ENCODE results near the gene TRIM17. TPM values are rescaled to one million over a fixed set of nuclear protein-coding genes. Genes with fewer than 3 reads are reported as not detected.

TRIM17 gene
- total RNA-seq, 2 experiments from 2014 or later: 1.5 to 1.6 TPM

GRCh38 chr1:228372183-228373003 lies 44.3 kb downstream of the TRIM17 start:
- intact Hi-C loops (cut with micrococcal nuclease): no loop called here
- Mint-ChIP-seq H3K27ac (no peak overlapping the region), H3K4me1 (ENCODE audit: low read depth) (no peaks in the 10 kb centered on the region), H3K9me3 (no peaks in the 10 kb centered on the region), H3K27me3 (no peaks in the 10 kb centered on the region), H3K36me3 (no peaks in the 10 kb centered on the region), H3K4me3 (no peak overlapping the region)
- no peak for DNase-seq
- ChIA-PET POLR2A (no interaction called here), CTCF (no interaction called here)

DNA sequence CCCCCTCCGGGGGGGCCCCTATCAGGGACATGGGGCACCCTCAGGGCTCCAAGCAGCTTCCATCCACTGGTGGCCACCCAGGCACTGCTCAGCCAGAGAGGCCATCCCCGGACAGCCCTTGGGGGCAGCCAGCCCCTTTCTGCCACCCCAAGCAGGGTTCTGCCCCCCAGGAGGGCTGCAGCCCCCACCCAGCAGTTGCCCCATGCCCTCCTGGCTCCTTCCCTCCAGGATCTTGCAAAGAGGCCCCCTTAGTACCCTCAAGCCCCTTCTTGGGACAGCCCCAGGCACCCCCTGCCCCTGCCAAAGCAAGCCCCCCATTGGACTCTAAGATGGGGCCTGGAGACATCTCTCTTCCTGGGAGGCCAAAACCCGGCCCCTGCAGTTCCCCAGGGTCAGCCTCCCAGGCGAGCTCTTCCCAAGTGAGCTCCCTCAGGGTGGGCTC lies 44.9 kb downstream of the TRIM17 start:
- Mint-ChIP-seq H3K9me3 (no peaks in the 10 kb centered on the region), H3K27me3 (no peaks in the 10 kb centered on the region), H3K4me3 (no peak overlapping the region), H3K4me1 (ENCODE audit: low read depth) (no peaks in the 10 kb centered on the region), H3K27ac (no peak overlapping the region), H3K36me3 (no peaks in the 10 kb centered on the region)
- ChIA-PET POLR2A (no interaction called here), CTCF (no interaction called here)
- DNase-seq: no peak
- intact Hi-C loops (cut with micrococcal nuclease): no loop called here

DNA sequence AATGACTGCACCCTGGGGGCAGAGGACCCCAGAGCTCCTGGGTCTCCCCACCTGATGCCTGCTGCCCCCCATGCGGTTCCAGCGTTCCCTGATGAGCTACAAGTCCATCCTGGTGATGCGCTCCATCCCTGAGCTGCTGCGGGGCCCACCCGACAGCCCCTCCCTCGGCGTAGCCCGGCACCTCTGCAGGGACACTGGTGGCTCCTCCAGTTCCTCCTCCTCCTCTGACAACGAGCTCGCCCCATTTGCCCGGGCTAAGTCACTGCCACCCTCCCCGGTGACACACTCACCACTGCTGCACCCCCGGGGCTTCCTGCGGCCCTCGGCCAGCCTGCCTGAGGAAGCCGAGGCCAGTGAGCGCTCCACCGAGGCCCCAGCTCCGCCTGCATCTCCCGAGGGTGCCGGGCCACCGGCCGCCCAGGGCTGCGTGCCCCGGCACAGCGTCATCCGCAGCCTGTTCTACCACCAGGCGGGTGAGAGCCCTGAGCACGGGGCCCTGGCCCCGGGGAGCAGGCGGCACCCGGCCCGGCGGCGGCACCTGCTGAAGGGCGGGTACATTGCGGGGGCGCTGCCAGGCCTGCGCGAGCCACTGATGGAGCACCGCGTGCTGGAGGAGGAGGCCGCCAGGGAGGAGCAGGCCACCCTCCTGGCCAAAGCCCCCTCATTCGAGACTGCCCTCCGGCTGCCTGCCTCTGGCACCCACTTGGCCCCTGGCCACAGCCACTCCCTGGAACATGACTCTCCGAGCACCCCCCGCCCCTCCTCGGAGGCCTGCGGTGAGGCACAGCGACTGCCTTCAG lies 45.5 kb downstream of the TRIM17 start:
- no peaks in the 10 kb centered on the region for H3K27me3 Mint-ChIP-seq
- DNase-seq: no peak
- H3K4me1 Mint-ChIP-seq (ENCODE audit: low read depth): no peaks in the 10 kb centered on the region
- CTCF ChIA-PET: no interaction called here
- no peak overlapping the region for H3K4me3 Mint-ChIP-seq
- no peak overlapping the region for H3K27ac Mint-ChIP-seq
- no peaks in the 10 kb centered on the region for H3K9me3 Mint-ChIP-seq
- intact Hi-C loops (cut with micrococcal nuclease): no loop called here
- H3K36me3 Mint-ChIP-seq: no peaks in the 10 kb centered on the region
- POLR2A ChIA-PET: interaction anchor here (1.3 kb wide), 1 partner anchor 33 kb away, joined by 3 read pairs; no protein-coding TSS in a partner anchor

GRCh38 chr1:228370439-228370940 lies 46.2 kb downstream of the TRIM17 start:
- intact Hi-C loops (cut with micrococcal nuclease): no loop called here

GRCh38 chr1:228369608-228370438 lies 46.8 kb downstream of the TRIM17 start:
- CTCF ChIA-PET: no interaction called here
- no peak overlapping the region for H3K4me3 Mint-ChIP-seq
- no peak overlapping the region for H3K27ac Mint-ChIP-seq
- intact Hi-C loops (cut with micrococcal nuclease): no loop called here
- no peaks in the 10 kb centered on the region for H3K9me3 Mint-ChIP-seq
- H3K27me3 Mint-ChIP-seq: no peaks in the 10 kb centered on the region
- no peak for DNase-seq
- POLR2A ChIA-PET: interaction anchor here (1.3 kb wide), 1 partner anchor 35 kb away, joined by 3 read pairs; no protein-coding TSS in a partner anchor
- H3K4me1 Mint-ChIP-seq (ENCODE audit: low read depth): no peaks in the 10 kb centered on the region
- H3K36me3 Mint-ChIP-seq: no peaks in the 10 kb centered on the region

More at GRCh38 chr1:228370439-228370940, 46.2 kb downstream of the TRIM17 start:
- CTCF ChIA-PET: no interaction called here
- Mint-ChIP-seq H3K9me3 (no peaks in the 10 kb centered on the region), H3K27ac (no peak overlapping the region), H3K36me3 (no peaks in the 10 kb centered on the region), H3K4me3 (no peak overlapping the region), H3K4me1 (ENCODE audit: low read depth) (no peaks in the 10 kb centered on the region), H3K27me3 (no peaks in the 10 kb centered on the region)
- no peak for DNase-seq
- POLR2A ChIA-PET: interaction anchor here (1.3 kb wide), 1 partner anchor 34 kb away, joined by 3 read pairs; no protein-coding TSS in a partner anchor

- DNase-seq: no peak
- intact Hi-C loops (cut with micrococcal nuclease): no loop called here
- Mint-ChIP-seq H3K27me3 (no peaks in the 10 kb centered on the region), H3K9me3 (no peaks in the 10 kb centered on the region), H3K4me1 (ENCODE audit: low read depth) (no peaks in the 10 kb centered on the region), H3K4me3 (no peak overlapping the region), H3K27ac (no peak overlapping the region), H3K36me3 (no peaks in the 10 kb centered on the region)
- ChIA-PET CTCF (no interaction called here), POLR2A (no interaction called here)
Measured at GRCh38 chr1:228368801-228369607, 47.7 kb downstream of the TRIM17 start.

GRCh38 chr1:228367798-228368791 lies 48.6 kb downstream of the TRIM17 start:
- H3K9me3 Mint-ChIP-seq: no peaks in the 10 kb centered on the region
- intact Hi-C loops (cut with micrococcal nuclease): no loop called here
- H3K4me3 Mint-ChIP-seq: no peak overlapping the region
- POLR2A ChIA-PET: no interaction called here
- DNase-seq: no peak
- H3K4me1 Mint-ChIP-seq (ENCODE audit: low read depth): no peaks in the 10 kb centered on the region
- no peaks in the 10 kb centered on the region for H3K27me3 Mint-ChIP-seq
- H3K36me3 Mint-ChIP-seq: no peaks in the 10 kb centered on the region
- H3K27ac Mint-ChIP-seq: no peak overlapping the region
- CTCF ChIA-PET: no interaction called here

DNA sequence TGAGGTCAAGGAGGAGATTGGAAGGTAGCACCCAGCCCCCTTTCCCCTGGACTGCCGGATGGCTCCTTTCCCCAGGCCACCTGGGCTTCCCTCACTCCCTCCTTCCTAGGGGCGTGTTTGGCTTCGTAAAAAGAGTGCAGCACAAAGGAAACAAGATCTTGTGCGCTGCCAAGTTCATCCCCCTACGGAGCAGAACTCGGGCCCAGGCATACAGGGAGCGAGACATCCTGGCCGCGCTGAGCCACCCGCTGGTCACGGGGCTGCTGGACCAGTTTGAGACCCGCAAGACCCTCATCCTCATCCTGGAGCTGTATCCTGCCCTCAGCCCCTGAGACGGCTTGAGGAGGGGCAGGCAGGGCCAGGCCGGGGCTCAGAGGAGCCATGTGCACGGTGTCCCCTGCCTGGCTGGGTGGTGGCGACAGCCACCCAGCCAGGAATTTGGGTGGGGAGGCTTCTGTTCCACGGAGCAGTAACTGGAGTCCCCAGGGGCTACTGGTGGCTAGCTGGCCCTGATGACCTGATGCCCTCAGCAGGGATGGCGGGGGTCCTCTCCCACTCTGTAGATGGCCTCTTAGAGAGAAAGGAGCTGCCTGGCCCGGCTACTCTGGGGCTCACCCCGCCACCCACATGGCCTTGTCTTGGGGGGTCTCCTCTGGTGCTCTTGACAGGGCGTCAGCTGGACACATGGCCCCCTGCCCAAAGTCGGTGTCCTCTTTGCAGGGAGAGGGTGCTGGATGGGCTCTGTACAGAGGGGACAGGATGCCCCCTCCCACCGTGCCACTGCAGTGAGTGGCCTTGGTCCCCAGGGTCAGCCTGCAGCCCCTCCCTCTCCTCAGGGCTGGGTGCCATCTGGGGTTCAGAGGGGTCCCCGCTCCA lies 49.6 kb downstream of the TRIM17 start:
- H3K4me1 Mint-ChIP-seq (ENCODE audit: low read depth): no peaks in the 10 kb centered on the region
- H3K27me3 Mint-ChIP-seq: no peaks in the 10 kb centered on the region
- no peaks in the 10 kb centered on the region for H3K36me3 Mint-ChIP-seq
- H3K9me3 Mint-ChIP-seq: no peaks in the 10 kb centered on the region
- no peak for DNase-seq
- ChIA-PET CTCF (no interaction called here), POLR2A (no interaction called here)
- intact Hi-C loops (cut with micrococcal nuclease): no loop called here
- no peak overlapping the region for H3K4me3 Mint-ChIP-seq
- no peak overlapping the region for H3K27ac Mint-ChIP-seq

DNA sequence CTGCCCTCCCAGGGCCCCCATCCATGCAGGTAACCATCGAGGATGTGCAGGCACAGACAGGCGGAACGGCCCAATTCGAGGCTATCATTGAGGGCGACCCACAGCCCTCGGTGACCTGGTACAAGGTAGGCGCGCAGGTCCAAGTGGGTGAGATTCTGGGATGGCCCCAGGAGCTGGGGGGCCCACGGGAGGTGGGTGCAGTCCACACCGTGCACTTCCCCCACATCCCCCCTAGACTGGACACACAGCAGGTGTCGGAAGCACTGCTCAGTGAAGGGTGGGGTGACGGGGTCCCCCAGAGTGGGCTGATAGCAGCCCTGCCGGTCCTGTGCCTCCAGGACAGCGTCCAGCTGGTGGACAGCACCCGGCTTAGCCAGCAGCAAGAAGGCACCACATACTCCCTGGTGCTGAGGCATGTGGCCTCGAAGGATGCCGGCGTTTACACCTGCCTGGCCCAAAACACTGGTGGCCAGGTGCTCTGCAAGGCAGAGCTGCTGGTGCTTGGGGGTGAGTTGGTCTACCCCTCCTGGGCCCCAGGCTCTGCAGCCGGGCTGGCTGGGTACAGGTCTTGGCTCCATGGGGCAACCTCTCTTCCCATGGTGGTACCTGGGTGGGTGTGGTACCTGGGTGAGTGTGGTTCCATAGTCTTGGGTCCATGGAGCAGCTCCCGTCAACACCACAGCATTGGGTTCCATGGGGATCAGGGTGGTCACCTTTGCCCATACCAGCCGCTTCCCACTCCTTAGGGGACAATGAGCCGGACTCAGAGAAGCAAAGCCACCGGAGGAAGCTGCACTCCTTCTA lies 50.4 kb downstream of the TRIM17 start:
- Mint-ChIP-seq H3K4me1 (ENCODE audit: low read depth) (no peaks in the 10 kb centered on the region), H3K4me3 (no peak overlapping the region), H3K27me3 (no peaks in the 10 kb centered on the region), H3K36me3 (no peaks in the 10 kb centered on the region), H3K9me3 (no peaks in the 10 kb centered on the region), H3K27ac (no peak overlapping the region)
- POLR2A ChIA-PET: no interaction called here
- CTCF ChIA-PET: no interaction called here
- DNase-seq: no peak
- intact Hi-C loops (cut with micrococcal nuclease): no loop called here

Data from activated CD4-positive, alpha-beta memory T cell treated with anti-CD3 and anti-CD28 coated beads for 36 hours (primary cell).